ENCODE data around the gene IFIT3.

- TF ChIP-seq KDM4A (IDR thresholded peaks at IDR 0.05; ENCODE audit: low read depth, low read length, severe bottlenecking) (no peak), SIN3A (conservative IDR thresholded peaks at IDR 0.05 in 1 of 2, IDR thresholded peaks at IDR 0.05 in 1 of 2; ENCODE audit: low read depth in 1 of 2, low read length in 2 of 2) (no peak), CTCF (IDR thresholded peaks at IDR 0.05; ENCODE audit: control extremely low read depth in 1 of 3, insufficient read depth in 1 of 3, low read depth in 1 of 3, low read length in 3 of 3) (no peak), EZH2 (IDR thresholded peaks at IDR 0.05; ENCODE audit: low read depth, low read length, severe bottlenecking) (no peak), CHD1 (IDR thresholded peaks at IDR 0.05; ENCODE audit: low read depth, low read length) (no peak), POLR2AphosphoS5 (IDR thresholded peaks at IDR 0.05; ENCODE audit: low read depth, low read length) (no peak), MAFK (IDR thresholded peaks at IDR 0.05; ENCODE audit: low read depth, low read length) (no peak), SP1 (IDR thresholded peaks at IDR 0.05; ENCODE audit: low read depth, low read length) (no peak)
Observed at GRCh38 chr10:89279421-89279869, 48.4 kb upstream of the IFIT3 start.
